Measurements from ENCODE around the gene IDH3A.

IDH3A gene

GRCh38 chr15:78179286-78179840 is 30.2 kb downstream of the IDH3A start:
- Histone ChIP-seq H3K27me3 (ENCODE audit: control insufficient read depth in 2 of 2, insufficient read depth in 2 of 2, low read length in 2 of 2) (no peaks in the 10 kb centered on the region), H3K4me1 (ENCODE audit: control insufficient read depth in 2 of 2, insufficient read depth in 2 of 2, low read length in 2 of 2) (peaks cover 0 to 4% of the 10 kb centered on the region in 2 donors), H3K9ac (ENCODE audit: low read depth in 1 of 2, low read length in 2 of 2) (no peak overlapping the region), H3K27ac (ENCODE audit: low read depth in 2 of 2, low read length in 2 of 2) (no peak overlapping the region), H3K4me3 (ENCODE audit: low read length in 2 of 2) (no peak overlapping the region), H3K36me3 (ENCODE audit: control insufficient read depth in 2 of 2, insufficient read depth in 2 of 2, low read length in 2 of 2) (no peaks in the 10 kb centered on the region), H3K9me3 (ENCODE audit: control insufficient read depth in 2 of 2, low read length in 2 of 2) (no peaks in the 10 kb centered on the region)

- no peaks in the 10 kb centered on the region for H3K4me1 ChIP-seq (ENCODE audit: control insufficient read depth in 2 of 2, insufficient read depth in 2 of 2, low read length in 2 of 2)
- no peaks in the 10 kb centered on the region for H3K9me3 ChIP-seq (ENCODE audit: control insufficient read depth in 2 of 2, low read length in 2 of 2)
- no peak overlapping the region for H3K9ac ChIP-seq (ENCODE audit: low read depth in 1 of 2, low read length in 2 of 2)
- H3K27ac ChIP-seq (ENCODE audit: low read depth in 2 of 2, low read length in 2 of 2): no peak overlapping the region
- H3K4me3 ChIP-seq (ENCODE audit: low read length in 2 of 2): no peak overlapping the region
- no peaks in the 10 kb centered on the region for H3K27me3 ChIP-seq (ENCODE audit: control insufficient read depth in 2 of 2, insufficient read depth in 2 of 2, low read length in 2 of 2)
- H3K36me3 ChIP-seq (ENCODE audit: control insufficient read depth in 2 of 2, insufficient read depth in 2 of 2, low read length in 2 of 2): no peaks in the 10 kb centered on the region
Measured at GRCh38 chr15:78179906-78180305, 30.7 kb downstream of the IDH3A start.

GRCh38 chr15:78182336-78182700 is 33.2 kb downstream of the IDH3A start:
- Histone ChIP-seq H3K4me1 (ENCODE audit: control insufficient read depth in 2 of 2, insufficient read depth in 2 of 2, low read length in 2 of 2) (no peaks in the 10 kb centered on the region), H3K9ac (ENCODE audit: low read depth in 1 of 2, low read length in 2 of 2) (no peak overlapping the region), H3K9me3 (ENCODE audit: control insufficient read depth in 2 of 2, low read length in 2 of 2) (no peaks in the 10 kb centered on the region), H3K27me3 (ENCODE audit: control insufficient read depth in 2 of 2, insufficient read depth in 2 of 2, low read length in 2 of 2) (no peaks in the 10 kb centered on the region), H3K4me3 (ENCODE audit: low read length in 2 of 2) (no peak overlapping the region), H3K27ac (ENCODE audit: low read depth in 2 of 2, low read length in 2 of 2) (no peak overlapping the region), H3K36me3 (ENCODE audit: control insufficient read depth in 2 of 2, insufficient read depth in 2 of 2, low read length in 2 of 2) (no peaks in the 10 kb centered on the region)

GRCh38 chr15:78182821-78183220 is 33.7 kb downstream of the IDH3A start:
- H3K27ac ChIP-seq (ENCODE audit: low read depth in 2 of 2, low read length in 2 of 2): no peak overlapping the region
- H3K36me3 ChIP-seq (ENCODE audit: control insufficient read depth in 2 of 2, insufficient read depth in 2 of 2, low read length in 2 of 2): no peaks in the 10 kb centered on the region
- no peaks in the 10 kb centered on the region for H3K9me3 ChIP-seq (ENCODE audit: control insufficient read depth in 2 of 2, low read length in 2 of 2)
- no peaks in the 10 kb centered on the region for H3K4me1 ChIP-seq (ENCODE audit: control insufficient read depth in 2 of 2, insufficient read depth in 2 of 2, low read length in 2 of 2)
- H3K27me3 ChIP-seq (ENCODE audit: control insufficient read depth in 2 of 2, insufficient read depth in 2 of 2, low read length in 2 of 2): no peaks in the 10 kb centered on the region
- H3K4me3 ChIP-seq (ENCODE audit: low read length in 2 of 2): no peak overlapping the region
- H3K9ac ChIP-seq (ENCODE audit: low read depth in 1 of 2, low read length in 2 of 2): no peak overlapping the region

GRCh38 chr15:78192826-78193594 is 43.8 kb downstream of the IDH3A start:
- no peaks in the 10 kb centered on the region for H3K4me1 ChIP-seq (ENCODE audit: control insufficient read depth in 2 of 2, insufficient read depth in 2 of 2, low read length in 2 of 2)
- no peak overlapping the region for H3K27ac ChIP-seq (ENCODE audit: low read depth in 2 of 2, low read length in 2 of 2)
- H3K36me3 ChIP-seq (ENCODE audit: control insufficient read depth in 2 of 2, insufficient read depth in 2 of 2, low read length in 2 of 2): no peaks in the 10 kb centered on the region
- H3K4me3 ChIP-seq (ENCODE audit: low read length in 2 of 2): no peak overlapping the region
- no peaks in the 10 kb centered on the region for H3K27me3 ChIP-seq (ENCODE audit: control insufficient read depth in 2 of 2, insufficient read depth in 2 of 2, low read length in 2 of 2)
- H3K9me3 ChIP-seq (ENCODE audit: control insufficient read depth in 2 of 2, low read length in 2 of 2): no peaks in the 10 kb centered on the region
- H3K9ac ChIP-seq (ENCODE audit: low read depth in 1 of 2, low read length in 2 of 2): no peak overlapping the region

- Histone ChIP-seq H3K27me3 (ENCODE audit: control insufficient read depth in 2 of 2, insufficient read depth in 2 of 2, low read length in 2 of 2) (no peaks in the 10 kb centered on the region), H3K9ac (ENCODE audit: low read depth in 1 of 2, low read length in 2 of 2) (no peak overlapping the region), H3K36me3 (ENCODE audit: control insufficient read depth in 2 of 2, insufficient read depth in 2 of 2, low read length in 2 of 2) (no peaks in the 10 kb centered on the region), H3K4me3 (ENCODE audit: low read length in 2 of 2) (no peak overlapping the region), H3K27ac (ENCODE audit: low read depth in 2 of 2, low read length in 2 of 2) (no peak overlapping the region), H3K9me3 (ENCODE audit: control insufficient read depth in 2 of 2, low read length in 2 of 2) (no peaks in the 10 kb centered on the region), H3K4me1 (ENCODE audit: control insufficient read depth in 2 of 2, insufficient read depth in 2 of 2, low read length in 2 of 2) (no peaks in the 10 kb centered on the region)
Measured at GRCh38 chr15:78193731-78194567, 44.8 kb downstream of the IDH3A start.

- Histone ChIP-seq H3K4me3 (ENCODE audit: low read length in 2 of 2) (no peak overlapping the region), H3K27me3 (ENCODE audit: control insufficient read depth in 2 of 2, insufficient read depth in 2 of 2, low read length in 2 of 2) (no peaks in the 10 kb centered on the region), H3K36me3 (ENCODE audit: control insufficient read depth in 2 of 2, insufficient read depth in 2 of 2, low read length in 2 of 2) (no peaks in the 10 kb centered on the region), H3K27ac (ENCODE audit: low read depth in 2 of 2, low read length in 2 of 2) (no peak overlapping the region), H3K4me1 (ENCODE audit: control insufficient read depth in 2 of 2, insufficient read depth in 2 of 2, low read length in 2 of 2) (no peaks in the 10 kb centered on the region), H3K9ac (ENCODE audit: low read depth in 1 of 2, low read length in 2 of 2) (no peak overlapping the region), H3K9me3 (ENCODE audit: control insufficient read depth in 2 of 2, low read length in 2 of 2) (no peaks in the 10 kb centered on the region)
Measured at GRCh38 chr15:78194568-78194925, 45.4 kb downstream of the IDH3A start.

GRCh38 chr15:78195735-78196201 is 46.6 kb downstream of the IDH3A start:
- no peaks in the 10 kb centered on the region for H3K9me3 ChIP-seq (ENCODE audit: control insufficient read depth in 2 of 2, low read length in 2 of 2)
- no peaks in the 10 kb centered on the region for H3K4me1 ChIP-seq (ENCODE audit: control insufficient read depth in 2 of 2, insufficient read depth in 2 of 2, low read length in 2 of 2)
- H3K27me3 ChIP-seq (ENCODE audit: control insufficient read depth in 2 of 2, insufficient read depth in 2 of 2, low read length in 2 of 2): no peaks in the 10 kb centered on the region
- H3K9ac ChIP-seq (ENCODE audit: low read depth in 1 of 2, low read length in 2 of 2): no peak overlapping the region
- H3K4me3 ChIP-seq (ENCODE audit: low read length in 2 of 2): no peak overlapping the region
- no peaks in the 10 kb centered on the region for H3K36me3 ChIP-seq (ENCODE audit: control insufficient read depth in 2 of 2, insufficient read depth in 2 of 2, low read length in 2 of 2)
- H3K27ac ChIP-seq (ENCODE audit: low read depth in 2 of 2, low read length in 2 of 2): no peak overlapping the region

GRCh38 chr15:78197632-78198031 is 48.5 kb downstream of the IDH3A start:
- H3K4me1 ChIP-seq (ENCODE audit: control insufficient read depth in 2 of 2, insufficient read depth in 2 of 2, low read length in 2 of 2): no peaks in the 10 kb centered on the region

GRCh38 chr15:78200276-78200930 is 51.2 kb downstream of the IDH3A start:
- Histone ChIP-seq H3K36me3 (ENCODE audit: control insufficient read depth in 2 of 2, insufficient read depth in 2 of 2, low read length in 2 of 2) (no peaks in the 10 kb centered on the region), H3K4me1 (ENCODE audit: control insufficient read depth in 2 of 2, insufficient read depth in 2 of 2, low read length in 2 of 2) (no peaks in the 10 kb centered on the region), H3K9me3 (ENCODE audit: control insufficient read depth in 2 of 2, low read length in 2 of 2) (no peaks in the 10 kb centered on the region), H3K27me3 (ENCODE audit: control insufficient read depth in 2 of 2, insufficient read depth in 2 of 2, low read length in 2 of 2) (no peaks in the 10 kb centered on the region), H3K27ac (ENCODE audit: low read depth in 2 of 2, low read length in 2 of 2) (no peak overlapping the region), H3K4me3 (ENCODE audit: low read length in 2 of 2) (no peak overlapping the region), H3K9ac (ENCODE audit: low read depth in 1 of 2, low read length in 2 of 2) (no peak overlapping the region)

More at GRCh38 chr15:78197632-78198031, 48.5 kb downstream of the IDH3A start:
- Histone ChIP-seq H3K9ac (ENCODE audit: low read depth in 1 of 2, low read length in 2 of 2) (no peak overlapping the region), H3K36me3 (ENCODE audit: control insufficient read depth in 2 of 2, insufficient read depth in 2 of 2, low read length in 2 of 2) (no peaks in the 10 kb centered on the region), H3K27ac (ENCODE audit: low read depth in 2 of 2, low read length in 2 of 2) (no peak overlapping the region), H3K9me3 (ENCODE audit: control insufficient read depth in 2 of 2, low read length in 2 of 2) (no peaks in the 10 kb centered on the region), H3K27me3 (ENCODE audit: control insufficient read depth in 2 of 2, insufficient read depth in 2 of 2, low read length in 2 of 2) (no peaks in the 10 kb centered on the region), H3K4me3 (ENCODE audit: low read length in 2 of 2) (no peak overlapping the region)

All from mucosa of rectum (tissue), 2 donors.